Endothelial cell (in vitro differentiated cells): ENCODE results near the gene PNMA6E. TPM values are rescaled to one million over a fixed set of nuclear protein-coding genes. Genes with fewer than 3 reads are reported as not detected.

Source experiments
- DNase-seq: peaks from one replicate; pipeline ENCODE4 v3.0.0; 2021; ENCODE audit warnings: low spot score
- H3K27ac Mint-ChIP-seq: one replicate; pipeline ENCODE4 v1.8.0; 2021; ENCODE audit warnings: mixed read lengths, inconsistent platforms; ENCODE audit not compliant: unreplicated experiment
- H3K27me3 Mint-ChIP-seq: one replicate; pipeline ENCODE4 v1.8.0; 2021; ENCODE audit warnings: mild to moderate bottlenecking, moderate library complexity, mixed read lengths, inconsistent platforms; ENCODE audit not compliant: unreplicated experiment
- H3K36me3 Mint-ChIP-seq: one replicate; pipeline ENCODE4 v1.8.0; 2021; ENCODE audit warnings: mild to moderate bottlenecking, low read depth, mixed read lengths, inconsistent platforms; ENCODE audit not compliant: unreplicated experiment
- H3K4me1 Mint-ChIP-seq: one replicate; pipeline ENCODE4 v1.8.0; 2021; ENCODE audit warnings: mild to moderate bottlenecking, mixed read lengths, inconsistent platforms; ENCODE audit not compliant: unreplicated experiment
- H3K4me3 Mint-ChIP-seq: one replicate; pipeline ENCODE4 v1.8.0; 2021; ENCODE audit warnings: mild to moderate bottlenecking, mixed read lengths, inconsistent platforms; ENCODE audit not compliant: unreplicated experiment
- H3K9me3 Mint-ChIP-seq: one replicate; pipeline ENCODE4 v1.8.0; 2021; ENCODE audit warnings: mixed read lengths, inconsistent platforms; ENCODE audit not compliant: unreplicated experiment
- total RNA-seq: library from RNA; stranded (reverse); fragmentation: NEBNext Ultra II Directional; extraction: Animal tissue kit (Norgen Biotek cat#: 25700); gene quantifications from one replicate; pipeline ENCODE4 v1.2.1, GENCODE V29; 2021; ENCODE audit not compliant: unreplicated experiment
- TF ChIP-seq, protein P1 (sequence below): fragments of 200-600 bp; sonication (generic); IDR thresholded peaks from one replicate; pipeline ENCODE4 v1.5.0; 2021; ENCODE audit warnings: antibody characterized with exemption; ENCODE audit not compliant: unreplicated experiment

Gene PNMA6E
- total RNA-seq, 1 donor from 2014 or later = not detected

DNA sequence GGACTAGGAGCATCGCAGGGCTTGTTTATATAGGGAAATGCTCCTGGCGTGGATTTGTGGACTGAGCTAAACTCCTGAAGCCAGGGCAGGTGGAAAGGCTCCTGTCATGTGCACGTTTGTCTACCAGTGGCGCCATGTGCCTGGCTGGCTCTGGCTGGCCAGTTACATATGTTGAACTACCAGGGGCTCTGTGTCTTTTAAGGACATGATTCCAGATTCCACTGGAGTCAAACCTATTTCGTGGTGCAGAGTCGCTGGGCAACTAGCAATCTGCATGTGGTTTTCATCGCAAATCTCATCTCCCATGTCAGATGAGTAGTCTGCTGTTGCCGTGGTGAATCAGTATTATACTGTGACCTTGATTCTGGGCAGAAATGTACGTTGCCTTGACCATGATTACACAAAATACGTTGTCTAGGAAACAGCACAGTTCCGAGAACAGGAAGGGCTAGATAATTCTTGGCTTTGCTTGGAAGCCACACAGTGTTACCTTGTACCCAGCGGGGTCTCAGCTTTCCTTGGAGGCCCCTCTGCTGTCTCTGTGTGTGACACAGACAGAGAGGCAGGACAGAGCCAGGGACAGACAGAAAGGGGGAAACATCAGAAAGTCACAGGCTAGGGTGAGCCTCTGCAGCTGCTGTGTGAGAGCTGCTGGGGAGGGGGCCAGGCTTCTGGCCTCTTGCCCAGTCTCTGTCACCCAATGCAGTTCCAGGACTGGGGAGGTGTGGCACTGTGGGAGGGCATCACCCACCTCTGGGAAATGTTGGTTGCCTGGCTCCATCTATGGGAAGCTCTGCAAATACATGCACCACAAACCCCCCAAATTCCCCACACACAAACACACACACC is 19.2 kb downstream of the PNMA6E start:
- H3K9me3 Mint-ChIP-seq = no peaks in the 10 kb centered on the region
- DNase-seq = peak; percentile 11
- TF ChIP-seq, protein P1, sequence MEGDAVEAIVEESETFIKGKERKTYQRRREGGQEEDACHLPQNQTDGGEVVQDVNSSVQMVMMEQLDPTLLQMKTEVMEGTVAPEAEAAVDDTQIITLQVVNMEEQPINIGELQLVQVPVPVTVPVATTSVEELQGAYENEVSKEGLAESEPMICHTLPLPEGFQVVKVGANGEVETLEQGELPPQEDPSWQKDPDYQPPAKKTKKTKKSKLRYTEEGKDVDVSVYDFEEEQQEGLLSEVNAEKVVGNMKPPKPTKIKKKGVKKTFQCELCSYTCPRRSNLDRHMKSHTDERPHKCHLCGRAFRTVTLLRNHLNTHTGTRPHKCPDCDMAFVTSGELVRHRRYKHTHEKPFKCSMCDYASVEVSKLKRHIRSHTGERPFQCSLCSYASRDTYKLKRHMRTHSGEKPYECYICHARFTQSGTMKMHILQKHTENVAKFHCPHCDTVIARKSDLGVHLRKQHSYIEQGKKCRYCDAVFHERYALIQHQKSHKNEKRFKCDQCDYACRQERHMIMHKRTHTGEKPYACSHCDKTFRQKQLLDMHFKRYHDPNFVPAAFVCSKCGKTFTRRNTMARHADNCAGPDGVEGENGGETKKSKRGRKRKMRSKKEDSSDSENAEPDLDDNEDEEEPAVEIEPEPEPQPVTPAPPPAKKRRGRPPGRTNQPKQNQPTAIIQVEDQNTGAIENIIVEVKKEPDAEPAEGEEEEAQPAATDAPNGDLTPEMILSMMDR = no peak
- H3K4me1 Mint-ChIP-seq = peaks cover 8% of the 10 kb centered on the region
- no peak overlapping the region for H3K27ac Mint-ChIP-seq
- H3K36me3 Mint-ChIP-seq = no peaks in the 10 kb centered on the region
- H3K27me3 Mint-ChIP-seq = no peaks in the 10 kb centered on the region
- no peak overlapping the region for H3K4me3 Mint-ChIP-seq

GRCh38 chrX:153380691-153381090 is 20.5 kb downstream of the PNMA6E start:
- Mint-ChIP-seq H3K4me3 (no peak overlapping the region), H3K27me3 (peaks cover 2% of the 10 kb centered on the region), H3K9me3 (no peaks in the 10 kb centered on the region), H3K36me3 (no peaks in the 10 kb centered on the region), H3K27ac (no peak overlapping the region), H3K4me1 (peaks cover 5% of the 10 kb centered on the region)
- DNase-seq = peak; percentile 9
- TF ChIP-seq, protein P1 = no peak

DNA sequence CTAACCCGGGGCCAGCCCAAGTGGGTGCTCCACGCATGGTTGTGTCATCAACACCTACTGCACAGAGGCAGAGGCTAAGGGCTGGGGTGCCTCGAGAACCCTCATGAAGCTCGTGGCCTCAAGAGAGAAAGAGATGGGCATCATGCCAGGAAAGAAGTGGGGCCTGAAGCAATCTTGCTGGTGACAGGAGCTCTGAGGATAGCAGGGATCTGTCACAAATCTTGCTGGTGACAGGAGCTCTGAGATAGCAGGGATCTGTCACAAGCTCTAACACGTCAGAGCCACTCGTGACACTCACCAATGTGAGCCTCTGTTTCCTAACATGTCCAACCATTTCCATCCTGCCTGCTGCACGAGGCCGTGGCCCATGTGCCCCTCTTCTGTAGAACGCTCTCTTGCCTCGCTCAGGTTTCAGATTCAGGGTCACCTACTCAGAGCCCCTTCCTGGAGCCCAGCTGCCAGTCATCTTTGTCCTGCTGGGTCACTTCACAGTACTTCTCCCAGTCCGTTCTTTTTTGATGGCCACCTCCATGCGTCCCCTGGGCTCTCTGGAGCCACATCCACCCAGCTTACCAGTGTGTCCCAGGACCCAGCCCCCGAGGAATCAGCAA is 21.1 kb downstream of the PNMA6E start:
- Mint-ChIP-seq H3K36me3 (no peaks in the 10 kb centered on the region), H3K9me3 (no peaks in the 10 kb centered on the region), H3K27ac (peak overlapping the region; percentile 77), H3K4me3 (no peak overlapping the region), H3K27me3 (peaks cover 2% of the 10 kb centered on the region), H3K4me1 (peaks cover 5% of the 10 kb centered on the region)
- TF ChIP-seq, protein P1 = no peak
- no peak for DNase-seq

GRCh38 chrX:153379508-153379907 is 21.6 kb downstream of the PNMA6E start:
- Mint-ChIP-seq H3K27ac (no peak overlapping the region), H3K4me3 (no peak overlapping the region), H3K27me3 (peaks cover 2% of the 10 kb centered on the region), H3K4me1 (peaks cover 5% of the 10 kb centered on the region), H3K36me3 (no peaks in the 10 kb centered on the region), H3K9me3 (no peaks in the 10 kb centered on the region)
- TF ChIP-seq, protein P1 = no peak
- DNase-seq = no peak

DNA sequence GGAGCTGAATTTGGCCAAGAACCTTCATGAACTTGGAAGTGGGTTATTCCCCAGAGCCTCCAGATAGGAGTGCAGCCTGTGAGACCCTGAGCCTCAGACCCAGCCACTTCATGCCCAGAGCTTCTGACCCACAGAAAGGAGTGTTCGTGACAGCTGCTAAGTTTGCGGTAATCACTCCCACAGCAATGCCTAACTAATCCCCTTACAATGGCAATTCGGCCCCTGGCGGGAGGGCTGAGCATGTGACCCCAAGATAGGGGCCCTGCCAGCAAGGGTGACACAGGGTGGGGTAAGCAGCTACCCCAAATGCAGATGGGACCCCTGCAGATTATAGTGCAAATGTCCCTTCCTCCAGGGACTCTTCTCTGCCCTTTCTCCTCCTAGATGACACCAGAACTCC is 22.5 kb downstream of the PNMA6E start:
- DNase-seq = no peak
- H3K27me3 Mint-ChIP-seq = peaks cover 2% of the 10 kb centered on the region
- TF ChIP-seq, protein P1 = no peak

More for the DNA sequence above, 22.5 kb downstream of the PNMA6E start:
- Mint-ChIP-seq H3K9me3 (no peaks in the 10 kb centered on the region), H3K4me1 (peaks cover 5% of the 10 kb centered on the region), H3K27ac (no peak overlapping the region), H3K36me3 (no peaks in the 10 kb centered on the region), H3K4me3 (no peak overlapping the region)
